Right atrium auricular region (tissue), 2 donors: ENCODE results near the gene CUL7. TPM values are rescaled to one million over a fixed set of nuclear protein-coding genes. Genes with fewer than 3 reads are reported as not detected.

Experiments
- DNase-seq: peaks from one replicate; pipeline ENCODE4 v3.0.0-alpha.2; 2019; ENCODE audit warnings: low spot score
- H3K27ac ChIP-seq, 2 donors: fragments of 200-600 bp; sonication (generic); 1 replicate in 1 of 2; 2 replicates in 1 of 2; pipeline ENCODE4 v1.5.1; 2016 to 2019
- H3K27me3 ChIP-seq, 2 donors: fragments of 200-600 bp; sonication (generic); one replicate each; pipeline versions ENCODE4 v1.5.1 to v1.6.0; 2017 to 2019
- H3K36me3 ChIP-seq: fragments of 200-600 bp; sonication (generic); one replicate; pipeline ENCODE4 v1.5.1; 2016
- H3K4me1 ChIP-seq, 2 donors: fragments of 200-600 bp; sonication (generic); one replicate each; pipeline versions ENCODE4 v1.5.1 to v1.6.0; 2017 to 2019
- H3K4me3 ChIP-seq, 2 donors: fragments of 200-600 bp; sonication (generic); 1 replicate in 1 of 2; 2 replicates in 1 of 2; pipeline ENCODE4 v1.5.1; 2017 to 2019; ENCODE audit warnings: mild to moderate bottlenecking in 1 of 2, moderate library complexity in 1 of 2
- H3K9me3 ChIP-seq, 2 donors: fragments of 200-600 bp; sonication (generic); one replicate each; pipeline ENCODE4 v1.5.1; 2019
- CTCF ChIP-seq, 2 donors: fragments of 200-600 bp; sonication (generic); IDR thresholded peaks; one replicate each; pipeline ENCODE4 v1.5.1; 2019; ENCODE audit warnings: antibody characterized with exemption in 2 of 2
- total RNA-seq, 2 donors: library from RNA; depleted of rRNA; stranded (reverse); fragments of >200 nt; gene quantifications; one replicate each; pipeline ENCODE4 v1.1.0, GENCODE V29; 2016

CUL7 gene
- total RNA-seq, 2 donors from 2014 or later = 6.5 to 9.0 TPM

GRCh38 chr6:43095939-43096338, 42.3 kb upstream of the CUL7 start:
- H3K27ac ChIP-seq = peak overlapping the region in 1 of 2 donors; percentile 7
- DNase-seq = no peak

DNA sequence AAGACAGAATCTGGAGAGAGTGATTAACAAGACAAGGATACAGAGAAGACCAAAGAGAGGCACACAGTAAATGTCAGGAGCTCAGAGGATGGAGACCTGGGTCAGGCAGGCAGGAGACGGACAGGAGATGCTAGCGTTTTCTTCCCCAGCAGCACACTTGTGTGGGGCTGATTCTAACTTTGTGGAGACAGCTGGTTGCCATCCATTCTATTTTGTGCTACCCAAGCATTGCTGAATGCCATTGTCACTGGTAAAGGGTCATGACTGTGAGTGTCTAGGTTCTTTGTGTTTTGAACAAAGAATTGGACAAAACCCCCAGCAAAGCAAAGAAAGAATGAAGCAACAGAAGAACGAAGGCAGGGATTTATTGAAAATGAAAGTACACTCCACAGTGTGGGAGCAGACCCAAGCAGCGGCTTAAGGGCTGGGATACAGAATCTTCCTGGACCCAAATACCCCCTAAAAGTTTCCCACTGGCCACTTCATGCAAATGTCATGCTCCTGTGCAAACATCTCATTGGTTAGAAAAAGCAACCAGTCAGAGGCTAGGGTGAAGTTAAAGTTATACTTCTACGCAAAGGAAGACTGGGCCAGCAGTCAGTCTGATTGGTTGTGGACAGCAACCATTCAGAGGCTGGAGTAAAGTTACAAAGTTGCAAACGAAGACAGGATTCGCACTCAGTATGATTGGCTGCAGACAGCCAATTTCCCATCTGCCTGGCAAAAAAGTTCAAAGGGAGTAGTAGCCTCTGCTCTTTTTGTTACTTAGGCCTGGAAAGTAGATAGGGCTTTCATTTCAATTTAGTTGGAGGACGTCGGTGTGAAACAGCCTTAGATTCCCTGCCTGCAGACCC, 40.0 kb upstream of the CUL7 start:
- Histone ChIP-seq H3K4me1 (peaks cover 0 to 17% of the 10 kb centered on the region in 2 donors), H3K4me3 (peak overlapping the region in 1 of 2 donors; percentile 34), H3K9me3 (no peaks in the 10 kb centered on the region), H3K36me3 (no peaks in the 10 kb centered on the region), H3K27me3 (no peaks in the 10 kb centered on the region), H3K27ac (peak overlapping the region in 1 of 2 donors; percentile 37)
- TF ChIP-seq CTCF (IDR thresholded peaks at IDR 0.05) = no peak
- peak; percentile 68 for DNase-seq

More at GRCh38 chr6:43095939-43096338, 42.3 kb upstream of the CUL7 start:
- no peak for TF ChIP-seq CTCF (IDR thresholded peaks at IDR 0.05)
- Histone ChIP-seq H3K9me3 (no peaks in the 10 kb centered on the region), H3K4me1 (peaks cover 0 to 17% of the 10 kb centered on the region in 2 donors), H3K27me3 (no peaks in the 10 kb centered on the region), H3K36me3 (no peaks in the 10 kb centered on the region), H3K4me3 (no peak overlapping the region)

DNA sequence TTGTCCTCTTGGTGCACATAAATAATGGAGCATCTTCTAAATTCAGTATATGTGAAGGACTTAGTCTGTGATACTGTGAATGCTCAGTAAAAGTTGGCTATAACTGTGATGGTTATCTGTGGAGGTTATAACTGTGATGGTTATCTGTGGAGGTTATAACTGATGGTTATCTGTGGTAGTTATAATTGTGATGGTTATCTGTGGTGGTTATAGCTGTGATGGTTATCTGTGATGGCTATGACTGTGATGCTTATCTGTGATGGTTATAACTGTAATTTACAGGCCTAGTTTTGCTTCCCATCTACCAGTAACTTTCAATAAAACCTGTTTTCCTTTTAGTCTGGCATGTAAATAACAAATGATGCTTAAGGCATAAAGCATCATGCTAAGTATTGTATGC, 39.0 kb upstream of the CUL7 start:
- Histone ChIP-seq H3K27ac (no peak overlapping the region), H3K27me3 (no peaks in the 10 kb centered on the region), H3K4me3 (no peak overlapping the region), H3K4me1 (peaks cover 0 to 17% of the 10 kb centered on the region in 2 donors), H3K9me3 (no peaks in the 10 kb centered on the region), H3K36me3 (no peaks in the 10 kb centered on the region)
- DNase-seq = no peak
- TF ChIP-seq CTCF (IDR thresholded peaks at IDR 0.05) = no peak

DNA sequence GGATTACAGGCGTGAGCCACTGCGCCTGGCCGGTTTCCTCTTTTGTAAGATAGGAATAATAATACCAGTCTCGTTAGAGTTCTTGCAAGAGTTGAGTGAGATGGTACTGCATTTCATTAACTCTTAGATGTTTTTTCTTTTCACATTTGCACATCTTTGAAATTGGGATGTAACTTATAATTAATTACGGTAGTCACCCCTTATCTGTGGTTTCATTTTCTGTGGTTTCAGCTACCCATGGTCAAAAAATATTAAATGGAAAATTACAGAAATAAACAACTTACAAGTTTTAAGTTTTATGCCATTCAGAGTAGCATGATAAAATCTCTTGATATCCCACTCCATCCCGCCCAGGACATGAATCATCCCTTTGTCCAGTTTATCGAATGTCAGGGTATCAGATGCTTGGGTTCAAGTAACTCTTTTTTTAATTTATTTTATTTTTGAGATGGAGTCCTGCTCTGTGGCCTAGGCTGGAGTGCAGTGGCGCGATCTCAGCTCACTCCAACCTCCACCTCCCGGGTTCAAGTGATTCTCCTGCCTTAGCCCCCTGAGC, 37.9 kb upstream of the CUL7 start:
- no peak for DNase-seq
- Histone ChIP-seq H3K4me1 (peaks cover 0 to 7% of the 10 kb centered on the region in 2 donors), H3K36me3 (no peaks in the 10 kb centered on the region), H3K27ac (no peak overlapping the region), H3K9me3 (no peaks in the 10 kb centered on the region), H3K4me3 (no peak overlapping the region), H3K27me3 (no peaks in the 10 kb centered on the region)
- TF ChIP-seq CTCF (IDR thresholded peaks at IDR 0.05) = no peak

DNA sequence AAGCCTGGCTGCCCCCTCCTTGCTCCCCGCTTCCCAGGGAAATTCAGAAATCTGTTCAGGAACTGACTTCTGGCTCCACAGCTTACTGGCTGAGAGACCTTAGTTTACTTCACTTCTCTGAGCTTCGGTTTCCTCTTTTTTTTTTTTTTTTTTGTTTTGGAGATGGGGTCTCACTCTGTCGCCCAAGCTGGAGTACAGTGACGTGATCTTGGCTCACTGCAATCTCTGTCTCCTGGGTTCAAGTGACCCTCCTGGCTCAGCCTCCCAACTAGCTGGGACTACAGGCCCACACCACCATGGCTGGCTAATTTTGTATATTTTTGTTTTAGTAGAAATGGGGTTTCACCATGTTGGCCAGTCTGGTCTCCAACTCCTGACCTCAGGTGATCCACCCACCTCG, 37.4 kb upstream of the CUL7 start:
- H3K9me3 ChIP-seq = no peaks in the 10 kb centered on the region
- no peak for TF ChIP-seq CTCF (IDR thresholded peaks at IDR 0.05)
- no peak overlapping the region for H3K27ac ChIP-seq
- no peaks in the 10 kb centered on the region for H3K36me3 ChIP-seq
- peaks cover 0 to 2% of the 10 kb centered on the region in 2 donors for H3K4me1 ChIP-seq
- no peak overlapping the region for H3K4me3 ChIP-seq
- DNase-seq = no peak
- no peaks in the 10 kb centered on the region for H3K27me3 ChIP-seq
